Prostate gland (tissue), 2 donors: ENCODE results near the gene NOVA2. TPM values are rescaled to one million over a fixed set of nuclear protein-coding genes. Genes with fewer than 3 reads are reported as not detected.

Experiments
- DNase-seq: peaks from one replicate; pipeline ENCODE4 v3.0.0-alpha.2; 2019; ENCODE audit warnings: low spot score
- H3K27ac ChIP-seq, 2 donors: fragments of 200-600 bp; sonication (generic); 2 replicates each; pipeline ENCODE4 v1.5.1; 2017 to 2019
- H3K27me3 ChIP-seq: fragments of 200-600 bp; sonication (generic); replicated peaks from 2 replicates; pipeline ENCODE4 v1.5.1; 2019; ENCODE audit not compliant: insufficient read depth
- H3K36me3 ChIP-seq, 2 donors: fragments of 200-600 bp; sonication (generic); 1 replicate in 1 of 2; 2 replicates in 1 of 2; pipeline versions ENCODE4 v1.5.1 to v1.8.1; 2017 to 2019
- H3K4me1 ChIP-seq: fragments of 200-600 bp; sonication (generic); replicated peaks from 2 replicates; pipeline ENCODE4 v1.5.1; 2019
- H3K4me3 ChIP-seq, 2 donors: fragments of 200-600 bp; sonication (generic); 2 replicates each; pipeline ENCODE4 v1.5.1; 2017 to 2019
- H3K9me3 ChIP-seq: fragments of 200-600 bp; sonication (generic); 2 replicates; pipeline ENCODE4 v1.5.1; 2017
- POLR2A ChIP-seq: fragments of 450-650 bp; IDR thresholded peaks from one replicate; pipeline ENCODE4 v1.6.1; 2016; ENCODE audit warnings: antibody characterized with exemption, mild to moderate bottlenecking
- POLR2AphosphoS5 ChIP-seq: sonication (generic); formaldehyde crosslinking; IDR thresholded peaks from one replicate; pipeline ENCODE4 v1.6.1; 2017; ENCODE audit warnings: antibody characterized with exemption
- WGBS: methylation state at CpG from one replicate; pipeline ENCODE4 v1.1.5; 2018; 5-methylcytosine and 5-hydroxymethylcytosine counted together
- intact Hi-C: fragments of 100-400 bp; cut with DNase I; formaldehyde crosslinking; loops from one replicate; pipeline ENCODE4 v1.14.2; 2022
- total RNA-seq, 2 donors: library from RNA; depleted of rRNA; stranded (reverse); fragments of >200 nt; gene quantifications; one replicate each; pipeline ENCODE4 v1.1.0, GENCODE V29; 2016
- TF ChIP-seq, protein P1 (sequence below), 4 experiments: fragments of 200-600 bp in 2 of 4; fragments of 450-650 bp in 2 of 4; sonication (generic) in 2 of 4; IDR thresholded peaks; 1 replicate in 3 of 4; 2 replicates in 1 of 4; pipeline ENCODE4 v1.5.1; 2016 to 2019; ENCODE audit warnings: antibody characterized with exemption in 4 of 4, mild to moderate bottlenecking in 2 of 4, moderate library complexity in 2 of 4

Gene NOVA2
- total RNA-seq, 2 donors from 2014 or later: 0.87 to 3.1 TPM

DNA sequence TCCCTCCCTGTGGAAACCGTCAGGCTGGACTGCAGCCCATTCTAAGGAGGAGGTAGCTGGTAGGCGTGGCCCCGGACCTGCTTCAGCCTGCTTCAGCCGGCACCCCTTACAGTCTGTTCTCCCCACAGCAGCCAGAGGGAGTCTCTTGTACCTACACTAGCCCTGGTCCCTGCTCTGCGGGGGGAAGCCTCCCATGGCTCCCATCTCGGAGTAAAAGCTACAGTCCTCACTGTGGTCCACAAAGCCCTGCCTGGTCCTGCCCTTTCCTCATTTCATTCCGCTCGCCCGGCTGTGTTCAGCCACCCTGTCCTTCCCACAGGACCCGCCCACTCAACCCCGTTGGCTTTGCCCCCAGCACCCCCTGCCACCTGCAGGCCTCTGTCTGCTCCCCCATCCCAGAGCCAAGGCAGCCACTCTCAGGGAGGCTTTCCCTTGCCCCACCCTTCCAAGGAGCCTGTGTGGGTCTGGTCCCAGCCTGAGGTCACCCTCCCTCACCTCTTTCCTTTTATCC is 47.9 kb upstream of the NOVA2 start:
- DNase-seq: peak; percentile 58
- TF ChIP-seq, protein P1, sequence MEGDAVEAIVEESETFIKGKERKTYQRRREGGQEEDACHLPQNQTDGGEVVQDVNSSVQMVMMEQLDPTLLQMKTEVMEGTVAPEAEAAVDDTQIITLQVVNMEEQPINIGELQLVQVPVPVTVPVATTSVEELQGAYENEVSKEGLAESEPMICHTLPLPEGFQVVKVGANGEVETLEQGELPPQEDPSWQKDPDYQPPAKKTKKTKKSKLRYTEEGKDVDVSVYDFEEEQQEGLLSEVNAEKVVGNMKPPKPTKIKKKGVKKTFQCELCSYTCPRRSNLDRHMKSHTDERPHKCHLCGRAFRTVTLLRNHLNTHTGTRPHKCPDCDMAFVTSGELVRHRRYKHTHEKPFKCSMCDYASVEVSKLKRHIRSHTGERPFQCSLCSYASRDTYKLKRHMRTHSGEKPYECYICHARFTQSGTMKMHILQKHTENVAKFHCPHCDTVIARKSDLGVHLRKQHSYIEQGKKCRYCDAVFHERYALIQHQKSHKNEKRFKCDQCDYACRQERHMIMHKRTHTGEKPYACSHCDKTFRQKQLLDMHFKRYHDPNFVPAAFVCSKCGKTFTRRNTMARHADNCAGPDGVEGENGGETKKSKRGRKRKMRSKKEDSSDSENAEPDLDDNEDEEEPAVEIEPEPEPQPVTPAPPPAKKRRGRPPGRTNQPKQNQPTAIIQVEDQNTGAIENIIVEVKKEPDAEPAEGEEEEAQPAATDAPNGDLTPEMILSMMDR (IDR thresholded peaks at IDR 0.05): peak in 2 of 4 experiments; percentile 28 to 51
- peak; percentile 19 for TF ChIP-seq POLR2AphosphoS5
- TF ChIP-seq POLR2A: no peak
- Histone ChIP-seq H3K27me3 (no peaks in the 10 kb centered on the region), H3K4me3 (no peak overlapping the region), H3K36me3 (no peaks in the 10 kb centered on the region), H3K9me3 (no peaks in the 10 kb centered on the region), H3K27ac (no peak overlapping the region), H3K4me1 (no peaks in the 10 kb centered on the region)
- WGBS: 43% methylated on average over 11 of the region's 11 CpGs
- intact Hi-C loops: no loop called here

DNA sequence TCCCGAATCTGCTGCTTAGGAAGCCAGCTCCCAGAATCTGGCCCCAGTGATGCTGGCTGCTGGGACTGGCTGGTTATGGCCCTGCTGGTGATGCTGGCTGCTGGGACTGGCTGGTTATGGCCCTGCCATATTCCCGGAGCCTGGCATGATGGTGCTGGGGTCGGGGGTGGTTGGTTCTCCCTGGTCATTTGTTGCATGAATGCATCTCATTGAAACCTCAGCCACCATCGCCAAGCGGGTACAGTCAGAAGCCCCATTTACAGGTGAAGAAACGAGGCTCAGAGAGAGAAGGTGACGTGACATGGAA is 47.1 kb upstream of the NOVA2 start:
- no peaks in the 10 kb centered on the region for H3K27me3 ChIP-seq
- H3K4me3 ChIP-seq: no peak overlapping the region
- no peak overlapping the region for H3K27ac ChIP-seq
- H3K9me3 ChIP-seq: no peaks in the 10 kb centered on the region
- TF ChIP-seq, protein P1 (IDR thresholded peaks at IDR 0.05): no peak
- no peak for TF ChIP-seq POLR2A
- TF ChIP-seq POLR2AphosphoS5: no peak
- H3K36me3 ChIP-seq: no peaks in the 10 kb centered on the region
- 87% methylated on average over 7 of the region's 7 CpGs for WGBS
- intact Hi-C loops: no loop called here
- no peak for DNase-seq
- H3K4me1 ChIP-seq: peaks cover 5% of the 10 kb centered on the region

DNA sequence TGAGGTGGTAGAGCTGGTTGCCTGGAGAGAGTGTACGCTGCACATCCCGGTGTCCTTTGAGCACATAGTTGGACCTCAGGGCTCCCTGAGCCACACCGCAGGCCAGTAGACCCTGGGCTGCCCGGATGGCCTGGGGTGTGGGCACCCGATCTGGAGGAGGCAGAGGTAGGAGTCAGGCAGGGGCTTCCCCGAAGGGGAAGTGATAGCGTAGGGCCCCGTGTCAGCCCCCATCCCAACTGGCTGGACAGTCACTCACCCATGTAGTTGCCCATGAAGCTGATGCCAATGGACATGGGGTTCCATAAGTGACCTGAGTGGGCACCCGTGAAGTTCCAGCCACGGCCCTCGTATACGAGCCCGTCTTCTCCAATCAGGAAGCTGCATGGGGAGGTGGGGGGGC is 45.6 kb upstream of the NOVA2 start:
- peaks cover 10% of the 10 kb centered on the region for H3K4me1 ChIP-seq
- 92% methylated on average over 13 of the region's 13 CpGs for WGBS
- intact Hi-C loops: loop anchor here (10.0 kb wide), 1 partner anchor 134 kb away; the partner anchor contains the start of gene IRF2BP1

DNA sequence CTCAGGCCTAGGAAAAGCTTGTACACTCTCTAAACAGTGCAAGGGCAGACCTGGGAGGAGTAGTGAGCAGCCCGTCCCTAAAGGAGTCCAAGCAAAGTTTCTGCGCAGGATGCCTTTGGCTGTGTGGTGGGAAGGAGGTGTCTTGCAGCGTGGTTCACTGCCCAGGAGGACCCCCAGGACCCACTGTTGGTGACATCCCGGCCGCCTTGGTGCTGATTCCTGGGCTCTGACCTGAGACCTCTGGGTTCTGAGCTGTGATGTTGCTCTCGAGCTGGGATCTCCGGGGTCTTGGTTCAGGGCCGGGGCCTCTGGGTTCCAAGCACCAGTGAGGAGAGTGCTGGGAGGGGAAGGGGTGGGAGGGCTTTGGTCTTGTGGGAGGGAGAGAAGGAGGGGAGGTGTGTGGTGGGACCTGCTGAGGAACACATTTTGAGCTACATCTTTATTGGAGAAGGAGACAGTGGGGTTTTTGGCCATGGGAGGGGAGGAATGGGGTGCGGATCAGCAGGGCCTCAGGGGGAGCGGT is 45.1 kb upstream of the NOVA2 start:
- H3K27ac ChIP-seq: no peak overlapping the region
- H3K4me1 ChIP-seq: peaks cover 10% of the 10 kb centered on the region
- H3K27me3 ChIP-seq: no peaks in the 10 kb centered on the region
- 96% methylated on average over 10 of the region's 10 CpGs for WGBS
- no peak overlapping the region for H3K4me3 ChIP-seq
- H3K36me3 ChIP-seq: no peaks in the 10 kb centered on the region
- DNase-seq: no peak
- no peaks in the 10 kb centered on the region for H3K9me3 ChIP-seq
- TF ChIP-seq POLR2A (no peak), POLR2AphosphoS5 (no peak)
- TF ChIP-seq, protein P1 (IDR thresholded peaks at IDR 0.05): no peak
- intact Hi-C loops: loop anchor here (10.0 kb wide), 1 partner anchor 134 kb away; the partner anchor contains the start of gene IRF2BP1

More for the DNA sequence above, 45.6 kb upstream of the NOVA2 start:
- Histone ChIP-seq H3K4me3 (no peak overlapping the region), H3K27me3 (no peaks in the 10 kb centered on the region), H3K9me3 (no peaks in the 10 kb centered on the region), H3K36me3 (no peaks in the 10 kb centered on the region), H3K27ac (no peak overlapping the region)
- DNase-seq: no peak
- TF ChIP-seq, protein P1 (IDR thresholded peaks at IDR 0.05): no peak
- TF ChIP-seq POLR2A: no peak
- no peak for TF ChIP-seq POLR2AphosphoS5
